DOHH2 (cell line): ENCODE results near the gene HAL.

Source experiments
- EZH2phosphoT487 ChIP-seq: fragments of 200-600 bp; sonication (generic); IDR thresholded peaks from 2 replicates; pipeline ENCODE4 v1.6.1; 2017; ENCODE audit warnings: borderline replicate concordance, mild to moderate bottlenecking, antibody characterized with exemption, low read length, moderate library complexity, mixed read lengths
- TF ChIP-seq, protein P1 (sequence below): fragments of 200-600 bp; sonication (generic); IDR thresholded peaks from one replicate; pipeline ENCODE4 v1.5.1; 2014; ENCODE audit warnings: antibody characterized with exemption, mild to moderate bottlenecking, low read depth, low read length; ENCODE audit not compliant: poor library complexity, severe bottlenecking

DNA sequence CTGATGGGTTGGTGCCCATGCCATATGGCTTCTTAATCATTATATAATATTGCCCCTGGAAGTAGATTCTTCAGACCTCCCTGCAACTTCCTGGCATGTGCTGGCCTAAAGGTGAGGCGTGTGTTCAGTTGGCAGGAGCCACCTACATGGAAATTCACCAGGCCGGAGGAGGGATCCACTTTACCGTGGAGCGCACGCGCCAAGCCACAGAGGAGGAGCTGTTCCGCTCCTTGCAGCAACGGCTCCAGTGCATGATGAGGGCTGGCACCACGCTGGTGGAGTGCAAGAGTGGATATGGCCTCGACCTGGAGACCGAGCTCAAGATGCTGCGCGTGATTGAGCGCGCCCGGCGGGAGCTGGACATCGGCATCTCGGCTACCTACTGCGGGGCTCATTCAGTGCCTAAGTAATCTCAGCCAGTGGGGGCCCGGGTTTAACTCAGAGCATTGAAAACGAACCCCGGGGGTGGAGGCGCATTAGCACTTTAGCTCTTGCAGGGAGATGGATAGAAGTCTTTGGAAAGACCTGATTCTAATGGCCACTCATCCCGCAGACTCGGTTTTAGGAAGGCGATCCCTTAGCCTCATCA is 39.5 kb downstream of the HAL start:
- TF ChIP-seq, protein P1, sequence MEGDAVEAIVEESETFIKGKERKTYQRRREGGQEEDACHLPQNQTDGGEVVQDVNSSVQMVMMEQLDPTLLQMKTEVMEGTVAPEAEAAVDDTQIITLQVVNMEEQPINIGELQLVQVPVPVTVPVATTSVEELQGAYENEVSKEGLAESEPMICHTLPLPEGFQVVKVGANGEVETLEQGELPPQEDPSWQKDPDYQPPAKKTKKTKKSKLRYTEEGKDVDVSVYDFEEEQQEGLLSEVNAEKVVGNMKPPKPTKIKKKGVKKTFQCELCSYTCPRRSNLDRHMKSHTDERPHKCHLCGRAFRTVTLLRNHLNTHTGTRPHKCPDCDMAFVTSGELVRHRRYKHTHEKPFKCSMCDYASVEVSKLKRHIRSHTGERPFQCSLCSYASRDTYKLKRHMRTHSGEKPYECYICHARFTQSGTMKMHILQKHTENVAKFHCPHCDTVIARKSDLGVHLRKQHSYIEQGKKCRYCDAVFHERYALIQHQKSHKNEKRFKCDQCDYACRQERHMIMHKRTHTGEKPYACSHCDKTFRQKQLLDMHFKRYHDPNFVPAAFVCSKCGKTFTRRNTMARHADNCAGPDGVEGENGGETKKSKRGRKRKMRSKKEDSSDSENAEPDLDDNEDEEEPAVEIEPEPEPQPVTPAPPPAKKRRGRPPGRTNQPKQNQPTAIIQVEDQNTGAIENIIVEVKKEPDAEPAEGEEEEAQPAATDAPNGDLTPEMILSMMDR: no peak
- no peak for TF ChIP-seq EZH2phosphoT487
